HUES48 (cell line): ENCODE data around the gene ALPI.
A peak's percentile ranks its signal among the peaks of the same experiment; 100 is the strongest.

Experiments
- H3K27ac ChIP-seq: one replicate; pipeline ENCODE4 v1.7.0; 2013; ENCODE audit warnings: low read depth, low read length, inconsistent platforms
- H3K27me3 ChIP-seq: 2 replicates; pipeline ENCODE4 v1.6.1; 2013; ENCODE audit warnings: mild to moderate bottlenecking, low read length; ENCODE audit not compliant: control insufficient read depth, insufficient read depth
- H3K36me3 ChIP-seq: 2 replicates; pipeline ENCODE4 v1.6.1; 2013; ENCODE audit warnings: low read length; ENCODE audit not compliant: control insufficient read depth, insufficient read depth
- H3K4me1 ChIP-seq: 2 replicates; pipeline ENCODE4 v1.6.1; 2013; ENCODE audit warnings: mild to moderate bottlenecking, low read length; ENCODE audit not compliant: control insufficient read depth, insufficient read depth
- H3K4me3 ChIP-seq: 2 replicates; pipeline ENCODE4 v1.5.1; 2013; ENCODE audit warnings: mild to moderate bottlenecking, low read depth, low read length
- H3K9ac ChIP-seq: 2 replicates; pipeline ENCODE4 v1.6.1; 2013; ENCODE audit warnings: mild to moderate bottlenecking, low read depth, low read length, moderate library complexity
- H3K9me3 ChIP-seq: 2 replicates; pipeline ENCODE4 v1.6.1; 2013; ENCODE audit warnings: low read length; ENCODE audit not compliant: control insufficient read depth, insufficient read depth

ALPI gene

GRCh38 chr2:232415736-232416520 is 40.0 kb upstream of the ALPI start:
- H3K27me3 ChIP-seq: peaks cover 30% of the 10 kb centered on the region
- peaks cover 49% of the 10 kb centered on the region for H3K36me3 ChIP-seq
- peaks cover 6% of the 10 kb centered on the region; the same call in 1 of the 2 replicates for H3K4me1 ChIP-seq
- no peak overlapping the region for H3K4me3 ChIP-seq
- no peak overlapping the region for H3K9ac ChIP-seq
- H3K9me3 ChIP-seq: no peaks in the 10 kb centered on the region
- H3K27ac ChIP-seq: no peak overlapping the region

DNA sequence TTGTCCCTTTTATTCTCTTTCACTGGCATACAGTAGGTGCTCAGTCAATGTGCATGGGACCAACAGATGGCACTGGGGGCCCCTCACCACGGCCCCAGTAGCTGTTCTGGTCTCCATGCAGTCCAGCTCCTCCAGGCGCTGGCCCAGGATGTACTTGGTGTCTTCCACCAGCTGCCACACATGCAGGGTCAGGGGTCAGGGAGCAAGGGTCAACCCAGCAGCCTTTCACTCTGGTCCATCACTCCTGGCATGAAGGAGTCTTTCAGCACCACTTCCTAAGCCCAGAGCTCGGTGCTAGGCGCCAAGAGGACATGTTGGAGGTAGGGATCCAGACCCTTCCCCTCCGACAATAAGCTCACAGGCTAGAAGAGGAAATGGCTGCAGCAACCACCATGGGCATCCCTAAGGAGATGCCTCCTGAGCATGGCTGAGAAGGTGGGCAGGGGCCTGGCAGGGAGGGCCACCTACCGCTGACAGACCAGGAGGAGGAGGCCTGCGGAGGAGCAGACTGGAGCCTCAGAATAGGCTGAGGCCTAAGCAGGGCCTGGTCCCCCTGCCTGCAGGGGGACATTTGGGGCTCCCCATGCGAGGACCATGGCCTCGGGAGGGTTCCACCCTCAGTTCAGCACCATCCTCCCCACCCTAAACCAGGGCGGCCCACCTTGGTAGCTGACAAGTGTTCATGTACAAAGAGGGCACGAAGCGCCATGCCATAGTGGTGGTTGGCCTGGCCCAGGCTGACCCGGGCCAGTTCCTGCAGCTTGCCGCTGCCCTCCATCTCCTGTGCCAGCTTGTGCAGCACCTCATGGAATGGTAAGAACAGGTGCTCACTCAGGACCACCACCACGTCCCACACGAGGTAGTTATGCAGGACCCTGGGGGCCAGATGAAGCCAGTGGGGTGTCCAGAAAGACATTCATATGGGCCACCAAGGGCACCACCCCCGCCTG is 39.2 kb upstream of the ALPI start:
- H3K4me1 ChIP-seq: peaks cover 13% of the 10 kb centered on the region
- H3K27ac ChIP-seq: no peak overlapping the region
- no peaks in the 10 kb centered on the region for H3K9me3 ChIP-seq
- 0 out of 2 replicates have a peak overlapping the region, but pooled peaks have one; percentile 4 for H3K4me3 ChIP-seq
- H3K36me3 ChIP-seq: peaks cover 49% of the 10 kb centered on the region
- peaks cover 39% of the 10 kb centered on the region for H3K27me3 ChIP-seq
- H3K9ac ChIP-seq: no peak overlapping the region

DNA sequence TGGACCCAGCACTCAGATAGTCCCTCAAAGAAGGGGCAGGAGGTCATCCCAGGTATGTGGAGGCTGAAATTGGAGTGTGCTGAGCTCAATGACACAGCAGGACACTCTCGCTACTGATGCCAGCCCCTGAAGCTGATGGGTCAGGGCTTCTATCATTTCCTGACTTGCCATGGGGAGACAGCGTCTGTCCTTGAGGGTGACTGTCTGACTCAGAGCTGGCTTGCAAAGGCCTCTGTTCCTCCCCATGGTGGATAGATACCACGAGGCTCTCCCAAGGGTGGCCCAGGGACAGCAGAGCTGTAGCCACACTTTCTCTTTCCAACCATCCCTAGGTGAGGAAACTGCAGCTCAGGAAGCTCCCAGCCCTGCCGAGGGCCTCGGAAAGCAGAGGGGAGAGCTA is 38.5 kb upstream of the ALPI start:
- H3K36me3 ChIP-seq: peaks cover 49% of the 10 kb centered on the region
- peaks cover 46% of the 10 kb centered on the region for H3K27me3 ChIP-seq
- peaks cover 19% of the 10 kb centered on the region for H3K4me1 ChIP-seq
- 0 out of 2 replicates have a peak overlapping the region, but pooled peaks have one; percentile 4 for H3K4me3 ChIP-seq
- H3K9ac ChIP-seq: no peak overlapping the region
- no peak overlapping the region for H3K27ac ChIP-seq
- H3K9me3 ChIP-seq: no peaks in the 10 kb centered on the region; the same call in 1 of the 2 replicates

DNA sequence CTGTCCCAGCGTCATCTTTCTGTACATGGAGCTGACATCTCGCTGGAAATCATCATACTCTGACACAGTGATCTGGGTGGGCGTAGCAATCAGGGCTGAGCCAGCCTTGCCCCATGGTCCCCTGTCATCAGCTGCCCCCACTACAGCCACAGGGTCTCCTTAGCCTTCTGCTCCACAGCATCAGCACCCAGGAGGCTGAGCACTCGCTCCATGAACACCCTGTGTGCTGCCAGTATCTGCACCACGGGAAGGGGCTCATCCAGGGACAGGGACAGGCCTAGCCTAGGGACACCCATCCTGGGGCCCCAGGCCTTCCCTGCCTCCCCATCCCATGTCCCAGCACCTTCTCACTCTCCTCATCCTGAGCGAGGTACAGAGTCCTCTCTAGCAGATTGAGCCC is 37.9 kb upstream of the ALPI start:
- H3K27ac ChIP-seq: no peak overlapping the region
- H3K36me3 ChIP-seq: peaks cover 45% of the 10 kb centered on the region
- no peaks in the 10 kb centered on the region; the same call in 1 of the 2 replicates for H3K9me3 ChIP-seq
- H3K4me1 ChIP-seq: peaks cover 23% of the 10 kb centered on the region
- peak overlapping the region; percentile 90; the same call in 1 of the 2 replicates for H3K9ac ChIP-seq
- peak overlapping the region; percentile 86 for H3K4me3 ChIP-seq
- H3K27me3 ChIP-seq: peaks cover 46% of the 10 kb centered on the region

DNA sequence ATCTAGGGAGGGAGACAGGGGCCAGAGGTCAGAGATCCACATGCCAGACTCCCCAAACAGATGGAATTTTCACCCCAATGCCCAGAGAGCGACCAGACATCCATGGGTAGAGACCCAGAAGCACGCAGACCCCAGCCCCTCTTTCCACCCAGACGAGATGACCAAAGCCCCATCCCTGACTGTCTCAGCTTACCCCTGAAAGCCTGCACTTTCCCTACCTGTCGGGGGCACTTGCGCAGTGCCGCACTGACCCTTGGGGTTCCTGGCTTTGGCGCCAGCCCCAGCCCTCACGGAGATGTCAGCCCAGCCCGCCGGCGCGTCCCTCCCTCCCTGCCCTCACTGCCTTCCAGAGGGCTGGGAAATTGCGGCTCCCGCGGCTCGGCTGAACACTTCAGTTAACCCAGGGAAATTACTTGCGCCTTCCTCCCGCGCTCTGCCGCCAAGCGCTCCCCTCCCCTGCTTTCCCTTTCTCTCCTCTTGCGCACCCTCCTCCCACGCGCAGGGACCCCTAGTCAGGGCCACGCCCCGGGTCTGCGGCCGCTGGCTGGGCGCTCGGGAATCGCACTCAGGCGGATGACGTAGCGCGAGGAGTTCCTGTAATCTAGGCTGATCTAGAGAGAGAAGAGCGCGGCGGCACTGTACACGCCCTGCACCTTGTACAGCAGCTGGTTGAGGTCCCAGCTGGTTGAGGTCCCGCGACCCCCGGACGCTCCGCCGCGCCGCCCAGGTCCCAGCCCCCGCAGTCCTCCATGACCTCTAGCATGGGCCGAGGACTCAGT is 37.3 kb upstream of the ALPI start:
- peak overlapping the region; percentile 86 for H3K4me3 ChIP-seq
- peaks cover 24% of the 10 kb centered on the region for H3K4me1 ChIP-seq
- peak overlapping the region; percentile 90 for H3K9ac ChIP-seq
- peaks cover 45% of the 10 kb centered on the region for H3K36me3 ChIP-seq
- peaks cover 46% of the 10 kb centered on the region for H3K27me3 ChIP-seq
- H3K27ac ChIP-seq: no peak overlapping the region
- no peaks in the 10 kb centered on the region; the same call in 1 of the 2 replicates for H3K9me3 ChIP-seq

GRCh38 chr2:232419245-232420072 is 36.5 kb upstream of the ALPI start:
- H3K36me3 ChIP-seq: peaks cover 45% of the 10 kb centered on the region
- peak overlapping the region; percentile 90 for H3K9ac ChIP-seq
- H3K27ac ChIP-seq: no peak overlapping the region
- H3K4me3 ChIP-seq: peak overlapping the region; percentile 86
- peaks cover 32% of the 10 kb centered on the region for H3K4me1 ChIP-seq
- H3K9me3 ChIP-seq: no peaks in the 10 kb centered on the region; the same call in 1 of the 2 replicates
- H3K27me3 ChIP-seq: peaks cover 46% of the 10 kb centered on the region

- H3K27ac ChIP-seq: peak overlapping the region; percentile 12
- H3K36me3 ChIP-seq: peaks cover 45% of the 10 kb centered on the region
- peaks cover 38% of the 10 kb centered on the region for H3K4me1 ChIP-seq
- H3K9ac ChIP-seq: peak overlapping the region; percentile 90
- peaks cover 46% of the 10 kb centered on the region for H3K27me3 ChIP-seq
- no peaks in the 10 kb centered on the region; the same call in 1 of the 2 replicates for H3K9me3 ChIP-seq
- H3K4me3 ChIP-seq: peak overlapping the region; percentile 86
Observed at GRCh38 chr2:232420073-232420454, 35.9 kb upstream of the ALPI start.

GRCh38 chr2:232420463-232421188 is 35.3 kb upstream of the ALPI start:
- Histone ChIP-seq H3K27ac (peak overlapping the region; percentile 12), H3K4me3 (peak overlapping the region; percentile 86), H3K36me3 (peaks cover 40% of the 10 kb centered on the region), H3K9me3 (no peaks in the 10 kb centered on the region; the same call in 1 of the 2 replicates), H3K27me3 (peaks cover 46% of the 10 kb centered on the region), H3K4me1 (peaks cover 43% of the 10 kb centered on the region), H3K9ac (peak overlapping the region; percentile 90)

GRCh38 chr2:232421189-232421785 is 34.7 kb upstream of the ALPI start:
- peaks cover 50% of the 10 kb centered on the region for H3K4me1 ChIP-seq
- H3K4me3 ChIP-seq: peak overlapping the region; percentile 86
- H3K9me3 ChIP-seq: no peaks in the 10 kb centered on the region; the same call in 1 of the 2 replicates
- peak overlapping the region; percentile 90; the same call in 1 of the 2 replicates for H3K9ac ChIP-seq
- H3K36me3 ChIP-seq: peaks cover 33% of the 10 kb centered on the region
- H3K27me3 ChIP-seq: peaks cover 46% of the 10 kb centered on the region
- H3K27ac ChIP-seq: no peak overlapping the region
